Endothelial cell of umbilical vein (primary cell): ENCODE data around the gene ARHGAP10.

Experiments used
- CTCF ChIP-seq, 2 donors: IDR thresholded peaks; 1 replicate in 1 of 2; 2 replicates in 1 of 2; pipeline ENCODE4 v1.5.1; 2011; ENCODE audit warnings: low read length in 2 of 2, mild to moderate bottlenecking in 2 of 2, moderate library complexity in 2 of 2, control low read depth in 1 of 2, inconsistent platforms in 1 of 2, low read depth in 1 of 2; ENCODE audit not compliant: insufficient read depth in 1 of 2; ENCODE audit errors: extremely low read depth in 1 of 2
- EZH2 ChIP-seq: IDR thresholded peaks from 2 replicates; pipeline ENCODE4 v1.6.1; 2012; ENCODE audit warnings: borderline replicate concordance, low read depth, mild to moderate bottlenecking, moderate library complexity, low read length, inconsistent platforms; ENCODE audit not compliant: severe bottlenecking
- FOS ChIP-seq: IDR thresholded peaks from 2 replicates; pipeline ENCODE4 v1.6.1; 2011; ENCODE audit warnings: mild to moderate bottlenecking, low read length, moderate library complexity, borderline replicate concordance; ENCODE audit not compliant: insufficient read depth
- JUN ChIP-seq: IDR thresholded peaks from 2 replicates; pipeline ENCODE4 v1.6.1; 2011; ENCODE audit warnings: borderline replicate concordance, low read depth; ENCODE audit not compliant: insufficient read length, insufficient read depth
- MAX ChIP-seq: IDR thresholded peaks from 2 replicates; pipeline ENCODE4 v1.6.1; 2011; ENCODE audit not compliant: insufficient read depth, insufficient read length
- MYC ChIP-seq: IDR thresholded peaks from one replicate; pipeline ENCODE4 v1.6.1; 2011; ENCODE audit warnings: mild to moderate bottlenecking, low read depth, low read length
- POLR2A ChIP-seq: IDR thresholded peaks from 2 replicates; pipeline ENCODE4 v1.6.1; 2012; ENCODE audit warnings: low read depth, mild to moderate bottlenecking, control low read depth, low read length
- POLR2AphosphoS5 ChIP-seq: IDR thresholded peaks from 2 replicates; pipeline ENCODE4 v1.6.1; 2012; ENCODE audit warnings: low read depth, mild to moderate bottlenecking, control low read depth, low read length, moderate library complexity; ENCODE audit not compliant: insufficient read depth

GRCh38 chr4:148056879-148057278, 325.0 kb downstream of the ARHGAP10 start:
- no peak for TF ChIP-seq CTCF (IDR thresholded peaks at IDR 0.05; ENCODE audit: extremely low read depth in 1 of 2, insufficient read depth in 1 of 2, low read depth in 1 of 2, low read length in 2 of 2)
- TF ChIP-seq POLR2AphosphoS5 = no peak
- no peak for TF ChIP-seq POLR2A
- no peak for TF ChIP-seq MAX
- no peak for TF ChIP-seq EZH2
- no peak for TF ChIP-seq MYC
- no peak for TF ChIP-seq JUN
- TF ChIP-seq FOS = peak; percentile 55
